Fibroblast of mammary gland (primary cell): ENCODE measurements around the gene HM13.

Experiments used
- DNase-seq: peaks from one replicate; pipeline ENCODE4 v3.0.0-alpha.2; 2010; ENCODE audit warnings: low read depth
- H3K4me3 ChIP-seq: 2 replicates; pipeline ENCODE4 v1.5.1; 2011; ENCODE audit warnings: low read depth, mild to moderate bottlenecking, low read length, moderate library complexity; ENCODE audit not compliant: control insufficient read depth
- TF ChIP-seq, protein P1 (sequence below): conservative IDR thresholded peaks from 2 replicates; pipeline ENCODE4 v1.5.1; 2011; ENCODE audit warnings: low read depth, low read length, inconsistent platforms; ENCODE audit not compliant: control insufficient read depth, insufficient read depth

Gene HM13

DNA sequence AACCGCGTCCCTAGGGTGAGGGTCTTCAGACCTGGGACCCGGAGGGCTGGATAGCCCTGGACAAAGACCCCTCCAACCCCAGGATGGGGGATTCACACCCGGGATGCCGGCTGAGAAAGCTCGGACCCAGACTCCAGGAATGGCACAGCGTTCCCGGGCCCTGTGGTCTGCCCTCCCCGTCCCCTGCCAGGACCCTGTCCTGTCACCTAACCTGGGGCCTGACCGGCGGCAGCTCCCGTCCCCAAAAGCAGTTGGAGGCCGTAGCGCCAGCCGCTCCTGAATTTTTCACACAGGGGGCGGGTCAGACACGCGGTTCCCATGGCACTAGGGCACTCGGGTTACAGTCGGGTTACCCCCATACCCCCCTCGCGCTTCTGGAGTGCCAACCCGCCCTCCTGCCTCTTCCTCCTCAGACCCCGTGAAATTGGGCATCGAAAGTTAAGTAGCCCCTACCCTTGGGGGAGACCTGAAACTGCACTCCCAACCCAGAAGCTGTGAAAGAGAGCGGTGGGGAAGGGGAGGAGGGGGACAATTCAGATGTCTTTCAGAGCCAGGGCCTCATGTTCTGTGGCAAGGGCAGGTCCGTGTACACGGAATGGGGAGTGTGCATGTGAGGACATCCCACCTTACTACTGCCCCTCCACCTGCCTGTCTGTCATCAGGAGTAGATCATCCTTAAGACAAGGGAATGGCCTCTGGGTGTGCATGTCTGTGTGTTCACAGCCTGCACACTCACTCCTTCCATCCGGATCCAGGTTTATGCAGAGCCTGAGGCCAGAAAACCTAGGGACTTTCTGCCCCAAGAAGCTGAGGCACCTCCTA is 38.6 kb upstream of the HM13 start:
- H3K4me3 ChIP-seq: peak overlapping the region; percentile 12
- TF ChIP-seq, protein P1, sequence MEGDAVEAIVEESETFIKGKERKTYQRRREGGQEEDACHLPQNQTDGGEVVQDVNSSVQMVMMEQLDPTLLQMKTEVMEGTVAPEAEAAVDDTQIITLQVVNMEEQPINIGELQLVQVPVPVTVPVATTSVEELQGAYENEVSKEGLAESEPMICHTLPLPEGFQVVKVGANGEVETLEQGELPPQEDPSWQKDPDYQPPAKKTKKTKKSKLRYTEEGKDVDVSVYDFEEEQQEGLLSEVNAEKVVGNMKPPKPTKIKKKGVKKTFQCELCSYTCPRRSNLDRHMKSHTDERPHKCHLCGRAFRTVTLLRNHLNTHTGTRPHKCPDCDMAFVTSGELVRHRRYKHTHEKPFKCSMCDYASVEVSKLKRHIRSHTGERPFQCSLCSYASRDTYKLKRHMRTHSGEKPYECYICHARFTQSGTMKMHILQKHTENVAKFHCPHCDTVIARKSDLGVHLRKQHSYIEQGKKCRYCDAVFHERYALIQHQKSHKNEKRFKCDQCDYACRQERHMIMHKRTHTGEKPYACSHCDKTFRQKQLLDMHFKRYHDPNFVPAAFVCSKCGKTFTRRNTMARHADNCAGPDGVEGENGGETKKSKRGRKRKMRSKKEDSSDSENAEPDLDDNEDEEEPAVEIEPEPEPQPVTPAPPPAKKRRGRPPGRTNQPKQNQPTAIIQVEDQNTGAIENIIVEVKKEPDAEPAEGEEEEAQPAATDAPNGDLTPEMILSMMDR: no peak
- no peak for DNase-seq

DNA sequence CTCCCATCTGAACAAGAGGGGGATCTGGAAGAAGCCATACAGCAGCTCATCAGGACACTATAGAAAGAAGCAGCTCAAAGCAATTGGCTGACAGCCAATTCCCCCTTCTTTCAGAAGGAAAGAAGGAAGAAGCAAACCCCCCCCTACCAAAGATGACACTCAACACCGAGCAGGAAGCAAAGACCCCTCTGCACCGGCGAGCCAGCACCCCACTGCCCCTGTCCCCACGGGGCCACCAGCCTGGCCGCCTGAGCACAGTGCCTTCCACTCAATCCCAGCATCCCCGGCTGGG is 38.0 kb upstream of the HM13 start:
- H3K4me3 ChIP-seq: no peak overlapping the region

DNA sequence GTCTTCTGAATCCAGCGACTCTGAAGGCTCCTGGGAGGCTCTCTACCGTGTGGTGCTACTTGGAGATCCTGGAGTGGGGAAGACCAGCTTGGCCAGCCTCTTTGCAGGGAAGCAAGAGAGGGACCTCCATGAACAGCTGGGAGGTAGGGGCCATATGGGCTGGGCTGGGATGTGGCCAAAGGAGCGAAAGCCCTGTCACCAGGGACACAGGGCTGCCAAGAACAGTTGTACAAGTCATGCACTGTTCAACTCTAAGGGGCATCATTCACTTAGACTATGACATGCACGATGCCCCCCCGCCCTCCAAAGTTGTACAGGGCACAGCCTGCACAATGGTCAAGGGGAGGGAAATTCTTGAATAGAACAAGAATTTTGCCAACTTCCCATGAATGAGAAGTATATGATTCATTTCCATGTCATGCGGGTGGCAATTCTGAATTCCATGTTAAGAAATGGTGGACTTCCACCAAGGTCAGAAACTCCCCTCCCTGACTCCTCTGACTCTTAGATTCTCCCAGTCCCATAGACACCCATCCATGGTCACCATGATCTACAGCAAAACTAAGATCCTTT is 37.5 kb upstream of the HM13 start:
- no peak for DNase-seq
- TF ChIP-seq, protein P1: no peak
- H3K4me3 ChIP-seq: no peak overlapping the region

More for the DNA sequence above, 38.0 kb upstream of the HM13 start:
- DNase-seq: no peak
- TF ChIP-seq, protein P1: no peak

DNA sequence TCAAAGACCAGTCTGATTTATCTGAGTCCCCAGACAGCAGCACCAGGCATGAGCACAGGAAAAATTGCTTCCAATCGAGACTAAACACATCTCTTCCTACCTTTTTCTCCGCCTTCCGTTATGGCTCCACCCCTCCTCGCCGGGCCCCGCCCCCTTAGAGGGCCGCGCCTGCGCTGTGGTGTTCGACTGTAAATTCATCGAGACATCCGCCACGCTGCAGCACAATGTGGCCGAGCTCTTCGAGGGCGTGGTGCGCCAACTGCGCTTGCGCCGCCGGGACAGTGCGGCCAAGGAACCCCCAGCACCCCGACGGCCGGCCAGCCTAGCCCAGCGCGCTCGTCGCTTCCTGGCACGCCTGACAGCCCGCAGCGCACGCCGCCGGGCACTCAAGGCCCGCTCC is 30.2 kb upstream of the HM13 start:
- TF ChIP-seq, protein P1: no peak
- no peak for DNase-seq
- H3K4me3 ChIP-seq: no peak overlapping the region

DNA sequence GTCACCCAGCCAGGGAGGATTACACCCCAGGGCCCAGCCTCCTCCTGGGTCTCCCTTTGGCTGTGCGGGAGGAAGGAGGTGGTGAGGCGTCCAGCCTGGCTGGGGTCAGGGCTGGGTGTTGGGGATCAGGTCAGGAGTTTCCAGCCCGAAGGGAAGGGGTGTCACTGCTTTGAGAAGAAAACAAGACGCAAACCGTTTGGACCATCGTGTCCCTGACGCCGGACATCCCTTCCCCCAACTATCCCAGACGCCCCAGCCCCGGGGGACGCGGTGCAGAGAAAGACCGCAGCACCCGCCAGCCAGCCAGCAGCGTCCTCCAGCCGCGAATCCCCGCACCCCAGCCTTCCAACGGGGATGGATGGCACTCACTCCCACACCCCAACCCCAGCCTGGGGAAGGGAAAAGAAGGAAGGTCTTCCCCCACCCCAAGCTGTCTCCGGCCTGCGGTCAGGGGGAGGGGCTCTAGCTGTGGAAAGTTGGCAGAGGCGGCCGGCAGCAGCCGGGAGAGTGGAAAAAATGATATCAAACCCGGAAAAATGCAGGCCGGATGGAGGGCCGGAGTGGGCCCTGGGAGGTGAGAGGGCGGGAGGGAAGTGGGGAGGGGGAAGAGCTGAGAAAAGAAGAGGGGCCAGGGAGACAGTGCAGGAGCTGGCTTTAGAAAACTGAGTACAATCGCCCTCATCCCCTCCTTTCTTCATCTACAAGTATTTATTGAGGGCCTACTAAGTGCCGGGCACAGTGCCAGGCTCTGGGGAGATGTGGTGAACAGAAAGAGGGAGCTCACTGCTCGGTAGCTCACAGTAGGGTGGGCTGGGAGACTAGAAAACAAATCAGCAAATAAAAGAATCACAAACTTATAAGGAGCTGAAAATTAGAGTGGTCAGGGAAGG is 28.5 kb upstream of the HM13 start:
- TF ChIP-seq, protein P1: no peak
- peak overlapping the region; percentile 12 for H3K4me3 ChIP-seq
- peak; percentile 33 for DNase-seq

DNA sequence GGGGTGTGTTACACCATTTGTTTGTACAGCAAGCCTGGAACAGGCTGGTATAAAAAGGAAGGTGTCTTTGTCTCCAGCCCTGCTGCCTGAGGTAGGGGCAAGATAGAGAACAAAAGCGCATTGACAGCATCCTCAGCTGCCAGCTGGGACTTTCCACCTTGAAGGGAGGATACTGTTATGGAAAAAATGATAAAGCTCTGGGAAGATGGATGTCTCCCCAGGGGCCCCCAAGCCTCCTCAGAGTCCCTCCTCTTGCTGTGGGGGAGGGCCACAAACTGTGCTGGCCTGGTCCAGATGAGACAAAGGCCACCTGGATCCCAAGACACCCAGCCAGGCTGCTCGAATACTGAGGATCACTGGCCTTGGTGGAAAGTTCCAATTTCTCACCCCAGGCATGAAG is 26.1 kb upstream of the HM13 start:
- DNase-seq: no peak
- TF ChIP-seq, protein P1: no peak
- H3K4me3 ChIP-seq: no peak overlapping the region
